Suppressor macrophage treated with lipopolysaccharide for 4 hours (primary cell): ENCODE results near the gene INPP4A.

Experiments used
- DNase-seq: peaks from one replicate; pipeline ENCODE4 v3.0.0-alpha.2; 2020

Gene INPP4A

GRCh38 chr2:98519156-98519555 lies 74.5 kb downstream of the INPP4A start:
- DNase-seq: no peak

GRCh38 chr2:98519851-98520250 lies 75.2 kb downstream of the INPP4A start:
- DNase-seq: no peak

- no peak for DNase-seq
These were observed 76.1 kb downstream of the INPP4A start for GRCh38 chr2:98520806-98521205.

- DNase-seq: no peak
These were observed 76.6 kb downstream of the INPP4A start for GRCh38 chr2:98521266-98521665.

- peak; percentile 87 for DNase-seq
These were observed 78.2 kb downstream of the INPP4A start for GRCh38 chr2:98522854-98523253.

- no peak for DNase-seq
These were observed 79.5 kb downstream of the INPP4A start for GRCh38 chr2:98524168-98524567.

GRCh38 chr2:98528349-98528748 lies 83.7 kb downstream of the INPP4A start:
- no peak for DNase-seq

GRCh38 chr2:98530114-98530513 lies 85.5 kb downstream of the INPP4A start:
- DNase-seq: no peak

- no peak for DNase-seq
These were observed 88.1 kb downstream of the INPP4A start for GRCh38 chr2:98532756-98533155.

- no peak for DNase-seq
These were observed 88.9 kb downstream of the INPP4A start for GRCh38 chr2:98533547-98533946.

- no peak for DNase-seq
These were observed 90.1 kb downstream of the INPP4A start for GRCh38 chr2:98534761-98535160.

- no peak for DNase-seq
These were observed 91.5 kb downstream of the INPP4A start for GRCh38 chr2:98535971-98536677.

- no peak for DNase-seq
These were observed 92.9 kb downstream of the INPP4A start for GRCh38 chr2:98537390-98538126.

- peak; percentile 66 for DNase-seq
These were observed 93.8 kb downstream of the INPP4A start for GRCh38 chr2:98538280-98539041.

- DNase-seq: peak; percentile 26
These were observed 94.5 kb downstream of the INPP4A start for GRCh38 chr2:98539056-98539735.

GRCh38 chr2:98540536-98540935 lies 95.9 kb downstream of the INPP4A start:
- peak; percentile 48 for DNase-seq

GRCh38 chr2:98541489-98541888 lies 96.8 kb downstream of the INPP4A start:
- no peak for DNase-seq

- peak; percentile 70 for DNase-seq
These were observed 97.2 kb downstream of the INPP4A start for GRCh38 chr2:98541906-98542305.

GRCh38 chr2:98543214-98543613 lies 98.6 kb downstream of the INPP4A start:
- no peak for DNase-seq

GRCh38 chr2:98543842-98544241 lies 99.2 kb downstream of the INPP4A start:
- no peak for DNase-seq

- DNase-seq: no peak
These were observed 100.9 kb downstream of the INPP4A start for GRCh38 chr2:98545591-98545990.

GRCh38 chr2:98546186-98546585 lies 101.5 kb downstream of the INPP4A start:
- DNase-seq: no peak
